ENCODE data around the gene LSM3. TPM values are rescaled to one million over a fixed set of nuclear protein-coding genes. Genes with fewer than 3 reads are reported as not detected.

Gene LSM3
- total and polyA plus RNA-seq, 3 experiments from 2014 or later: 22.9 to 26.6 (median 25.8) TPM

DNA sequence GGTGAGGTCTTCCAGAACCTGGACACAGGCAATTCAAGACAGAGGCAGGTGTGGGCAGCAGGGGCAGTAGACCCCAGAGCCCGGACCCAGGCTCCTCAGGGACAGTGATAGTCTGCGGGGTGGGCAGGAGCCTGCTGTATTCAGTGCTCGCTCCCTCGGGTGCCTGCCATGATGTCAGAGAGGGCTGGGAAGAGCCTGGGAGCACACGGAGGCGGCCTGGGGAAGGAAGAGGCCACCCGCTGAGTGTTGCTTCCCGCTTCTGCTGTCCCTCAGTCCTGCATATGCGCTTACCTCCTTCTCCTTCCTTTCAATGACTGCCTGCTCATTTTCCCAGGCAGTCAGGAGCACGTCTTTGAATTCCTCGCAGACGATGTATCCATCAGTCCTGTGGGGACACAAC lies 31.0 kb upstream of the LSM3 start:
- Histone ChIP-seq H3K36me3 (ENCODE audit: insufficient read depth, low read length) (peaks cover 25% of the 10 kb centered on the region), H3K4me3 (ENCODE audit: low read length) (no peak overlapping the region), H3K27me3 (ENCODE audit: insufficient read depth, low read length, poor library complexity, severe bottlenecking) (no peaks in the 10 kb centered on the region), H3K9me3 (ENCODE audit: low read length) (no peaks in the 10 kb centered on the region), H3K27ac (ENCODE audit: low read depth, low read length) (no peak overlapping the region), H3K4me1 (ENCODE audit: insufficient read depth, low read length) (peaks cover 31% of the 10 kb centered on the region)
- DNase-seq: peak in 1 of 5 donors; percentile 34
- peak overlapping the region; percentile 73 to 100 (median 100) for H3K27ac Mint-ChIP-seq
- POLR2A ChIA-PET: no interaction called here
- no peak overlapping the region for H3K4me3 Mint-ChIP-seq
- peaks cover 0 to 74% (median 13%) of the 10 kb centered on the region in 3 donors for H3K36me3 Mint-ChIP-seq
- CTCF ChIA-PET: interaction anchor here (1.0 kb wide), 1 partner anchor 31 kb away, joined by 3 read pairs; the partner anchor contains the start of genes LSM3 and XPC
- H3K27me3 Mint-ChIP-seq: peaks cover 0 to 2% of the 10 kb centered on the region in 2 donors
- H3K9me3 Mint-ChIP-seq: no peaks in the 10 kb centered on the region
- H3K4me1 Mint-ChIP-seq: peaks cover 32 to 40% (median 38%) of the 10 kb centered on the region in 3 donors

DNA sequence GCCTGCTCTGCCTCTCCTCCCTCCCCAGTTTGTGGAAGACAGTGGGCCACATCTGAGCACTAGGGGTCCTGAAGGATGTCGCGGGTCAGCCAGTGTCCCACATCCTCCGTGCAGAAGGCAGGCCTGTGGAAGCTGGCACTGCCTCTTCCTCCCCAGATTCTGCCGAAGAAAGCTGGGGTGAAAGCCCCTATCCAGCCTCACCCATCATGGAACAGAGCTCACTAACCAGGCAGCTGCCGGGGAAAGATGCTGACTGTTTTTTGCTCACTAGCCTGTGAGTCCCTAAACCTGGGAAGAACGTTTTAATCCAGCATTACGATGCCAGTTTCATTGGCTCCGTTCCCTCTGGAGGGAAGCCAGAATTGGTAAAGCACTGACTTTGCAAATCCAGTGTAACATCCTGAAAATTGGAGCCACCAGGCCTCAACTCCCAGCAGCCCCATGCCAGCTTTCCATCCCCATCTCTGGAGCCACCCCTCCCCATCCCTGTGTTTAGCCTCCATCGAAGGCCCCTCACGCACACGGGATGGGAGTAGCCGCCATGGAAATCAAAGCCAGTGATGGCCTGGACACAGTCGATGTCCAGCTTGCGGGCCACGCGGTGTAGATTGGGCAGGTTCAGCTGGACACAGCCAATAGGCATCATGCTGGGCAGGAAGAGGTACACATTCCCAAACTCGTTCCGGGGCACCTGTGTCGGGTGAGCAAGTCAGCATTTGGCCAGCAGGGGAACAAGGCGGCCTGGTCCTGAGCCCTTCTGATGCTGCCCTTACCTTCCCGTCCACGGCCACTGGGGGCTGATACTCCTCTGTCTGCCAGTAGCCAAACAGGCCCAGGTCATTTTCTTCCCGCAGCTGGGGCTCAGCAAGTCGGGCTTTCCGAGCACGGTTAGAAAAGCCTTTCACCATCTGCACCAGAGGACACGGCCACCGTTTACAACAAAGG lies 30.3 kb upstream of the LSM3 start:
- no peak overlapping the region for H3K27ac ChIP-seq (ENCODE audit: low read depth, low read length)
- peaks cover 24% of the 10 kb centered on the region for H3K4me1 ChIP-seq (ENCODE audit: insufficient read depth, low read length)
- Mint-ChIP-seq H3K4me3 (no peak overlapping the region), H3K36me3 (peaks cover 0 to 79% (median 14%) of the 10 kb centered on the region in 3 donors), H3K27me3 (peaks cover 0 to 2% of the 10 kb centered on the region in 2 donors), H3K9me3 (no peaks in the 10 kb centered on the region), H3K4me1 (peaks cover 25 to 33% (median 31%) of the 10 kb centered on the region in 3 donors), H3K27ac (peak overlapping the region; percentile 73 to 100 (median 98))
- peaks cover 30% of the 10 kb centered on the region for H3K36me3 ChIP-seq (ENCODE audit: insufficient read depth, low read length)
- peak in 1 of 5 donors; percentile 45 for DNase-seq
- no peaks in the 10 kb centered on the region for H3K9me3 ChIP-seq (ENCODE audit: low read length)
- H3K27me3 ChIP-seq (ENCODE audit: insufficient read depth, low read length, poor library complexity, severe bottlenecking): no peaks in the 10 kb centered on the region
- H3K4me3 ChIP-seq (ENCODE audit: low read length): no peak overlapping the region
- POLR2A ChIA-PET: no interaction called here
- CTCF ChIA-PET: no interaction called here

DNA sequence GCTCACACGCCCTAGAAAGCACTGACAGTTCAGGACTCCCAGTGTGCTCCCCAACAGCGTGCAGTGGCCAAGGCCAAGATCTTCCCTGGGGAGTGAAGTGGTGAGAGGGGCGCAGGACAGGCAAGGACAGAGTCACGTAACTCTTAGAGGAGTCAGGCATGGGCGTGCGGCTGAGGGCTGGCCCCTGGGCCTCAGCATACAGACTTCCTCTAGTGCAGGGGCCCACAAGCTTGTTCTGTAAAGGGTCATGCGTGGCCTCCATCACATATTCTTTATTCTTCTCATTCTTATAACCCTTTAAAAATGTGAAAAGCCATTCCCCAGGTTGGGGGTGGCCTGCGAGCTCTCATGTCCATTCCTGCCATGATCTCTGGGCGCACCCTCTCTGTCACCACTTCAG lies 28.5 kb upstream of the LSM3 start:
- Mint-ChIP-seq H3K4me1 (peaks cover 16 to 22% (median 17%) of the 10 kb centered on the region in 3 donors), H3K27me3 (peaks cover 0 to 2% of the 10 kb centered on the region in 2 donors), H3K27ac (peak overlapping the region in 7 of 8 donors; percentile 56 to 88 (median 80)), H3K4me3 (no peak overlapping the region), H3K9me3 (no peaks in the 10 kb centered on the region), H3K36me3 (peaks cover 0 to 89% (median 20%) of the 10 kb centered on the region in 3 donors)
- peaks cover 7% of the 10 kb centered on the region for H3K4me1 ChIP-seq (ENCODE audit: insufficient read depth, low read length)
- H3K27ac ChIP-seq (ENCODE audit: low read depth, low read length): no peak overlapping the region
- no peaks in the 10 kb centered on the region for H3K9me3 ChIP-seq (ENCODE audit: low read length)
- no peak for DNase-seq
- no peak overlapping the region for H3K4me3 ChIP-seq (ENCODE audit: low read length)
- POLR2A ChIA-PET: no interaction called here
- peaks cover 36% of the 10 kb centered on the region for H3K36me3 ChIP-seq (ENCODE audit: insufficient read depth, low read length)
- CTCF ChIA-PET: no interaction called here
- H3K27me3 ChIP-seq (ENCODE audit: insufficient read depth, low read length, poor library complexity, severe bottlenecking): no peaks in the 10 kb centered on the region

DNA sequence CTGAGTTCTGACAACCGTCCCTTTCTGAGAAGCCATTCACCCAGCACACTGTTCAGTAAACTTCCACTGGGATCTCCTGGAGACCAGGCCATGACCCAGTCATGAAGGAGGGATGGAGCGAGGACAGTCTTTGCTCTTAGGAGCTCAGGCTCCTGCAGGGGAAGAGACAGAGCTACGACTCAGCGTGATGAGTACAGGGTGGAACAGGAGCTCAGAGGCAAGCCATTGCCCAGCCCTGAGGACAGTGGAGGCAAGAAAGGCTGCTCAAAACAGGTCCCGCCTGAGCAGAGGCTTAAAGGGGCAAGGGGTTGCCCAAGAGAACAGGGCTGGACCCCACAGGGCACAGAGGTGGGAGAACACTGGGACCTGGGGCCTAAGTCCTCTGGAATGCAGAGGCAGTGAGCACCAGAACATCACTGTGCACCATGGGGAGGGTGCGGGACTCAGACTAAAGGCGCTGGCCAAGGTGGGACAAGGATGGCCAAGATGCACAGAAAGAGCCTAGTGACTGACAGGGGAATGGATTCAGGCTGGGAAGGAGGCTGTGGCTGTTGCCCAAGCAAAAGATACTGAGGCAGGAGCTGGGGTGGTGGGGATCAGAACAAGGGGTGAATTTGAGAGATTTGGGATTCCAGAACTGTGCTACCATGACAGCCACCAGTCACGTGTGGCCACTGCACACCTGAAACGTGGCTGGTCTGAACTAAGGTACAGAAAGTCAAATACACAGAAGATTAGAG lies 28.0 kb upstream of the LSM3 start:
- H3K27ac Mint-ChIP-seq: peak overlapping the region; percentile 56 to 88 (median 82)
- POLR2A ChIA-PET: no interaction called here

DNA sequence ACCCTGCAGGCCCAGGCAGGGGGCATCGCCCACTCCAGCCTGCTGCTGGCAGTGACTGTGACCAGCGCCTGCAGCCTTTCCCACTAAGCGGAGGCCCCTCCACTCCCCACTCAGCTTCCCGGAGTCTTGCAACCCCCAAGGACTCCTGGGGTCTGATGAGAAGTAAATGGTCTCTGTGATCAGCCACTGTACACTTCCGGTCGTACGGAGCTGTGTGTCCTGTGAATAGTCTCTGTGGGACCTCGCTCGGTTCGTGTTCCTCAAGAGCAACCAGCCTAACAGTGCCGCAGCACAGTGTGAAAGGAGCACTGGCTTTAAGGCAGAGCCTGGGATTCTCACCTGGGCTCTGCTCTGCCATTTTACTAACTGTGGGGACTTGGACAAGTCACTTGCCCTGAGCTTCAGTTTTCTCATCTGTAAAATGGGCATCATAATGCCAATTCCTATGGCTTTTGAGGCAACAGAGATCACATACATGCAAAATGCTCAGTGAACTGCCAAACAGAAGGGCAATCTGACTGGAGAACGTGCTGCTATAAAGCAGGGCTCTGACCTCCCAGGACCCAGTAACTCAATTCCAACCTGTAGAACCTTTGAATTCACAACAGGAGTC lies 27.0 kb upstream of the LSM3 start:
- Histone ChIP-seq H3K36me3 (ENCODE audit: insufficient read depth, low read length) (peaks cover 40% of the 10 kb centered on the region), H3K4me1 (ENCODE audit: insufficient read depth, low read length) (no peaks in the 10 kb centered on the region), H3K9me3 (ENCODE audit: low read length) (no peaks in the 10 kb centered on the region), H3K4me3 (ENCODE audit: low read length) (no peak overlapping the region), H3K27me3 (ENCODE audit: insufficient read depth, low read length, poor library complexity, severe bottlenecking) (no peaks in the 10 kb centered on the region), H3K27ac (ENCODE audit: low read depth, low read length) (no peak overlapping the region)
- Mint-ChIP-seq H3K27ac (peak overlapping the region in 2 of 8 donors; percentile 24 to 36), H3K9me3 (no peaks in the 10 kb centered on the region), H3K4me1 (peaks cover 2 to 16% (median 9%) of the 10 kb centered on the region in 3 donors), H3K4me3 (no peak overlapping the region), H3K36me3 (peaks cover 6 to 85% (median 21%) of the 10 kb centered on the region in 3 donors), H3K27me3 (no peaks in the 10 kb centered on the region)
- ChIA-PET CTCF (no interaction called here), POLR2A (no interaction called here)
- no peak for DNase-seq

More for the DNA sequence above, 28.0 kb upstream of the LSM3 start:
- CTCF ChIA-PET: no interaction called here
- H3K4me1 Mint-ChIP-seq: peaks cover 10 to 18% (median 14%) of the 10 kb centered on the region in 3 donors
- Histone ChIP-seq H3K36me3 (ENCODE audit: insufficient read depth, low read length) (peaks cover 32% of the 10 kb centered on the region), H3K27ac (ENCODE audit: low read depth, low read length) (no peak overlapping the region), H3K4me3 (ENCODE audit: low read length) (no peak overlapping the region), H3K27me3 (ENCODE audit: insufficient read depth, low read length, poor library complexity, severe bottlenecking) (no peaks in the 10 kb centered on the region), H3K9me3 (ENCODE audit: low read length) (no peaks in the 10 kb centered on the region), H3K4me1 (ENCODE audit: insufficient read depth, low read length) (peaks cover 1% of the 10 kb centered on the region)
- peaks cover 0 to 85% (median 19%) of the 10 kb centered on the region in 3 donors for H3K36me3 Mint-ChIP-seq
- no peak overlapping the region for H3K4me3 Mint-ChIP-seq
- no peak for DNase-seq
- no peaks in the 10 kb centered on the region for H3K9me3 Mint-ChIP-seq
- H3K27me3 Mint-ChIP-seq: peaks cover 0 to 2% of the 10 kb centered on the region in 2 donors

DNA sequence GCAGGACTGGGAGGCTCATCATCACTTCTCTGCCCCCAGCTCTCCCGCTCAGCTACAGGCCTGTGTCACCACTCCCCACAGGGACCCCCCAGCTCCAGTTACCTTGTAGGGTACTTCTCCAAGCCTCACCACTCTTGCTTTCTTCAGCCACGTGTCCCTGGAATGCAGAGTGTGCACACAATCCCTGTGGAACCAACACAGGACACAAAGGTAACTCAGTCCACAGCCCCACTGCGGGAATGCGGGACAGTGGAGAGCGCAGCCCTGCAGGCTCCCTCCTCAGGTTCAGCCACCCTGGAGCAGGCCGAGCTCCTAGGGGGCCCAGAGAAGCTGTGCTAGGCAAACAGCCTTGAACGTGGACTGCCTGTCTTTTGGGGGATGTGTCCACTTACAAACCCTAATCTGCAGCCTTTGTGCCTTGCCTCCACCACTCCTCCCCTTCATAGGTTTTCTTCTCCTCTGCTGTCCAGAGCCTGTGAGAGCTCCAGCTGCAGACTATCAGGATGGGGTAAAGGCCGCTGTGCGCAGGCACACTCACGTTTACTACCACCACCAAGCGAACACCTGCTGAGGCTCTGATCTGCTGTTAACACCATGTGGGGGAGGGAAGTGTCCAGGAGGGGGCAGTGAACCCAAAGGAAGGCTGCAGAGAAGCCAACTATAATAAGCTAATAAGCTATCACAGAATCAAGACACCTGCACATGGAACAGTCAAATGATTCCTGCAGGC lies 26.2 kb upstream of the LSM3 start:
- DNase-seq: no peak
- ChIA-PET CTCF (interaction anchor here (0.8 to 1.6 kb wide), 4 partner anchors 10 to 28 kb away, joined by 3 to 6 read pairs (median 3); partner anchors contain the start of genes CHCHD4 and TMEM43), POLR2A (no interaction called here)
- Histone ChIP-seq H3K27me3 (ENCODE audit: insufficient read depth, low read length, poor library complexity, severe bottlenecking) (no peaks in the 10 kb centered on the region), H3K4me1 (ENCODE audit: insufficient read depth, low read length) (no peaks in the 10 kb centered on the region), H3K36me3 (ENCODE audit: insufficient read depth, low read length) (peaks cover 41% of the 10 kb centered on the region), H3K4me3 (ENCODE audit: low read length) (no peak overlapping the region), H3K27ac (ENCODE audit: low read depth, low read length) (no peak overlapping the region), H3K9me3 (ENCODE audit: low read length) (no peaks in the 10 kb centered on the region)
- Mint-ChIP-seq H3K36me3 (peaks cover 6 to 85% (median 19%) of the 10 kb centered on the region in 3 donors), H3K4me1 (peaks cover 3 to 21% (median 11%) of the 10 kb centered on the region in 3 donors), H3K27ac (peak overlapping the region in 5 of 8 donors; percentile 30 to 74 (median 55)), H3K9me3 (no peaks in the 10 kb centered on the region), H3K4me3 (no peak overlapping the region), H3K27me3 (no peaks in the 10 kb centered on the region)

DNA sequence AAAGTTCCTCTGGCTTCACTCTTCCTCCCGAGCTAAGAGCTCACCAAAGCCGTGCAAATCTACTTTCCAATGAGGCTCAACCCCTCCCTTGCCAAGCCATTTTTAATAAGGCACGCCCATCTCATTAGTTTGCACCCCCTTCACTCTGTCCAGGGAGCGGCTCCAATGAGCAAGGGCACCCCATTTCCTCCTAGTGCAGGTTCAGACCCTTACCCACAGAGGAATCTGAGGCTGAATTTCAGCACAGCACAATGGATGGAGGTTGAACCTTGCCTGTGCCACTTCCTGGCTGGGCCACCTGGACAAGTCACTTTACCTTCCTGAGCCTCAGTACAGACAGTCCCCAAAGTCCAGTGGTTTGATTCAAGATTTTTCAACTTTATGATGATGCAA lies 25.7 kb upstream of the LSM3 start:
- peaks cover 3 to 22% (median 11%) of the 10 kb centered on the region in 3 donors for H3K4me1 Mint-ChIP-seq
- DNase-seq: no peak
- CTCF ChIA-PET: interaction anchor here (0.8 to 1.6 kb wide), 4 partner anchors 9 to 28 kb away, joined by 3 to 6 read pairs (median 3); partner anchors contain the start of genes CHCHD4 and TMEM43
- H3K36me3 ChIP-seq (ENCODE audit: insufficient read depth, low read length): peaks cover 44% of the 10 kb centered on the region
- H3K27me3 ChIP-seq (ENCODE audit: insufficient read depth, low read length, poor library complexity, severe bottlenecking): no peaks in the 10 kb centered on the region
- H3K9me3 Mint-ChIP-seq: no peaks in the 10 kb centered on the region
- no peak overlapping the region for H3K4me3 ChIP-seq (ENCODE audit: low read length)
- H3K4me1 ChIP-seq (ENCODE audit: insufficient read depth, low read length): no peaks in the 10 kb centered on the region
- POLR2A ChIA-PET: no interaction called here
- H3K4me3 Mint-ChIP-seq: no peak overlapping the region
- peak overlapping the region in 5 of 8 donors; percentile 30 to 45 (median 37) for H3K27ac Mint-ChIP-seq
- peaks cover 7 to 85% (median 21%) of the 10 kb centered on the region in 3 donors for H3K36me3 Mint-ChIP-seq
- H3K27me3 Mint-ChIP-seq: no peaks in the 10 kb centered on the region
- no peak overlapping the region for H3K27ac ChIP-seq (ENCODE audit: low read depth, low read length)
- H3K9me3 ChIP-seq (ENCODE audit: low read length): no peaks in the 10 kb centered on the region
